ENCODE results near the gene CENPX.

CENPX gene

DNA sequence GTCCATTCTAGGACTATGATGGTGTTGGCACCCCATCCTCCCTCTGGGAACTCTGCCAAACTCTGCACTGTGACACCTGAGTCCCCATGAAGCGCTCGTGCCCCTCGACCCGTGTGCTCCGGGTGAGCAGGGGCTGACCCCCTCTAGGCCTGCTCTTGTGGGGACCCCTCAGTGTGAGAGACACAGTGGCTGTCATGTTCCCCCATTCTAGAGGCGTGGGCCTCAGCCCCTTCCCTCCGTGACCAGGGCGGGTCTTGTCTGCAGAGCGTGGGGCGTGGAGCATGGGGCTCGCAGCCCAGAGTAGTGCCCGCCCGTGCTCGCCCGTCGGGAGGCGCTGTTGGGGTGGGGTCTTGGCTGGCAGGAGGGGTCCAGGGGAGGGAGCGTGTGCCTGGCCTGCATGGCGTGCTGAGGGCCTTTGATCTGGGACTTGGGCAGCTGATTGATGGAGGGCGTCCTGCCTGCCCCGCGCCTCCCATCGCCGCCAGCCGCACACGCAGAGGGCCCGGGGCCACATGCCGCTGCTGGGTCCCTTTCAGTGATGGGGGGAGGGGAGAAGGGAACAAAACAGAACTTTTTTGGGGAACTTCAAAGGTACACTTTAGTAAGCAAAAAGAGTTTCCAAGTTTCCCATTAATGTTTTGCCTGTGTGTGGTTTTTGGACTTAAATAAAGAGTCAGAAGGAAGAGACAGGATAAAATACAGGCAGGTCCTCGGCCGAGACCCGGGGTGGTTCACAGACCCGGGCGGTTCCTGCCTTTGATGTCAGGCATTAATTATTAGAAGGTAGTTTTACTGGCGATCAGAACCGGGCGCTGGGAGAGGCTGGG lies 22.5 kb downstream of the CENPX start:
- TF ChIP-seq, protein P1, sequence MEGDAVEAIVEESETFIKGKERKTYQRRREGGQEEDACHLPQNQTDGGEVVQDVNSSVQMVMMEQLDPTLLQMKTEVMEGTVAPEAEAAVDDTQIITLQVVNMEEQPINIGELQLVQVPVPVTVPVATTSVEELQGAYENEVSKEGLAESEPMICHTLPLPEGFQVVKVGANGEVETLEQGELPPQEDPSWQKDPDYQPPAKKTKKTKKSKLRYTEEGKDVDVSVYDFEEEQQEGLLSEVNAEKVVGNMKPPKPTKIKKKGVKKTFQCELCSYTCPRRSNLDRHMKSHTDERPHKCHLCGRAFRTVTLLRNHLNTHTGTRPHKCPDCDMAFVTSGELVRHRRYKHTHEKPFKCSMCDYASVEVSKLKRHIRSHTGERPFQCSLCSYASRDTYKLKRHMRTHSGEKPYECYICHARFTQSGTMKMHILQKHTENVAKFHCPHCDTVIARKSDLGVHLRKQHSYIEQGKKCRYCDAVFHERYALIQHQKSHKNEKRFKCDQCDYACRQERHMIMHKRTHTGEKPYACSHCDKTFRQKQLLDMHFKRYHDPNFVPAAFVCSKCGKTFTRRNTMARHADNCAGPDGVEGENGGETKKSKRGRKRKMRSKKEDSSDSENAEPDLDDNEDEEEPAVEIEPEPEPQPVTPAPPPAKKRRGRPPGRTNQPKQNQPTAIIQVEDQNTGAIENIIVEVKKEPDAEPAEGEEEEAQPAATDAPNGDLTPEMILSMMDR (IDR thresholded peaks at IDR 0.05; ENCODE audit: insufficient read depth, low read depth, low read length, missing control alignments), result no peak
- H3K4me3 ChIP-seq (ENCODE audit: low read depth, low read length), result no peak overlapping the region
- no peak for DNase-seq (ENCODE audit: low read depth)

DNA sequence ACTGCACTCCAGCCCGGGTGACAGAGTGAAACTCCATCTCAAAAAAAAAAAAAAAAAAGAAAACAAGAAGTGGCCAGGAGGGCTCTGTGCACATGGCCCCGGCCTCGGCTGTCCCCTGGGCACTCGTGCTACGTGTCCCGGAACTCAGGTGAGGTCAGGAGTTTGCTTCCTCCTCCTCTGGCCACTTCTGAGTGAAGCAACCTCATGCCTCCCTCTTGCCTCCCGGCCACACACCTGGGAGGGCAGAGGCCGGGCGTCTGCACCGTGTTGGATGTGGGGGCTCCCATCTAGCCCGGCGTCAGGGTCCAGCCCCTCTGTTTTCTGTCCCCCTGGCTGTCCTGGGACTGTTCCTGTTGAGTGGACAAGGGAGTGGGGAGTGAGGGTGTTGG lies 23.1 kb downstream of the CENPX start:
- no peak for DNase-seq (ENCODE audit: low read depth)
- H3K4me3 ChIP-seq (ENCODE audit: low read depth, low read length), result no peak overlapping the region

DNA sequence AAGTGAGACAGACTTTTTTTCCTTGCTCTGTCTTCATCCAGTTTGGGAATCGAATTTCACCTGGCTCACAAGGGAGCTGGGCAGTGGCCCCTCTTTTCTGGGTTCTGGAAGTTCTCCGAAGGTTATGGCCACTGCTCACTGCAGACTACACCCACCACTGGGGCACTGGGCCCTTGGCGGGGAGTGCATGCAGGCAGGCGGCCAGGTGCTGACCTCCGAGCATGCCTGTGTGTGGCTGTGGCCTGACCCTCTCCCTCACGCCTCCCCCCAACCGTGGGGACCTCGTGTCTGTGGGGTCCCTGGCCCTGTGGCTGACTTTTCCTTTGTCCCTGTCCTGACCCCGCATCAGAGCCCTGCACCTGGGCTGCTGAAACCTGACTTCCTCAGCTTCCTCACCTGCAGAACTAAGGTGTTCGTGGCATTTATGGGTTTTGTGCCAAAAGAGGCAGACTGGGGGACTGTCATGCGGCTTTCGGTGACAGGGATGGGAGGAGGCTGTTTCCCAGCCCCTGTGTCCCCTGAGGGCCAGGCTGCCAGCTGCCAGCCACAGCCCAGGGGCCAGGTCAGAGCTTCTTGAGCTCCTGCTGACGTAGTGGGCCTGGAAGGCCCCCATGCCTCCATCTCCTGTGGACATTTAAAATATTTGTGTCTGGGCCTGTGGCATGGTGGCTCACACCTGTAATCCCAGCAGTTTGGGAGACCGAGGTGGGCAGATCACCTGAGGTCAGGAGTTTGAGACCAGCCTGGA lies 23.8 kb downstream of the CENPX start:
- no peak for DNase-seq (ENCODE audit: low read depth)

More for the DNA sequence above, 23.1 kb downstream of the CENPX start:
- TF ChIP-seq, protein P1 (IDR thresholded peaks at IDR 0.05; ENCODE audit: insufficient read depth, low read depth, low read length, missing control alignments), result no peak

DNA sequence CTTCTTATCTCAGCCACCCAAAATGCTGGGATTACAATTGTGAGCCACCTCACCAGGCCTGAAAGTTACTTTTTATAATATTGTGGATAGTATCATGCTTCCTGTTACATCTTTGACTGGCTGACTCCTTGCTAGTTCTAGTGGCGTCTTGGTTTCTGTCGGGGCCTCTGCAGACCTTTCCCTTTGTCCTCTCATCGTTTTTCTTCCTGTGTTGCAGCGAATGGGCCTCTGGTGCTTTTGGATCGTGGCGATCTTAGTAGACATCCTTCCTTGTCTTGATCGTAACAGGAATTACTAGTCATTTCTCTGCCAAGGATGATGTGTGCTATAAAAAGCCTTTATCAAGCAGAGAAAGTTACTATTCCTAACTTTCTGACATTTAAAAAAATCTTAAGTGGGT lies 24.5 kb downstream of the CENPX start:
- TF ChIP-seq, protein P1 (IDR thresholded peaks at IDR 0.05; ENCODE audit: insufficient read depth, low read depth, low read length, missing control alignments), result no peak
- H3K4me3 ChIP-seq (ENCODE audit: low read depth, low read length), result no peak overlapping the region
- no peak for DNase-seq (ENCODE audit: low read depth)

More for the DNA sequence above, 23.8 kb downstream of the CENPX start:
- TF ChIP-seq, protein P1 (IDR thresholded peaks at IDR 0.05; ENCODE audit: insufficient read depth, low read depth, low read length, missing control alignments), result no peak
- H3K4me3 ChIP-seq (ENCODE audit: low read depth, low read length), result no peak overlapping the region

DNA sequence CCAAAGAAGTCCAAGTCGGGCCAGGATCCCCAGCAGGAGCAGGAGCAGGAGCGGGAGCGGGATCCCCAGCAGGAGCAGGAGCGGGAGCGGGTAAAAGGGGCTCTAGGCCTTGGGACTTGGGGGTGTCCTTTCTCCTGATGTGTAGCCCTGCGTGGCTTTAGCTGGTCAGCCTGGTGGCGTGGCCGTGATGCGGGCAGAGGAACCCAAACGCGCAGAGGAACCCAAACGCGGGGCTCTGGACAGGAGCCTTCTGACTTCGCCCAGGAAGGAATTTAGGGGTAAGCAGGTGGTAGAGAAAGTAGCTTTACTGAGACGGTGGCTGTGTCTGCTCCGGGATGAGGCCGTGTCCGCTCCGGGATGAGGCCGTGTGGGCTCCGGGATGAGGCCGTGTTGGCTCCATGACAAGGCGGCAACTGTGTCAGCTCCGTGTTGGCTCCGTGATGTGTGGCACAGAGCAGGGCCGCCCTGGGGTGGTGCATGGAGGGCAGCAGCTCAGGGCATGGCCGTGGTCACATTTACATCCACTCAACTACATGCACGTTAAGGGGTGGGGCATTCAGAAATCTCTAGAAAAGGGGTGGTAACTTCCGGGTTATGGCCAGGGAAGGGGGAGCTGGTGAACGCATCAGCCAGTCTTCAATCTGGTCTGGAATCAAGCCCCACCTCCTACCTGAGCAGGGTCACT lies 25.8 kb downstream of the CENPX start:
- DNase-seq (ENCODE audit: low read depth), result no peak
- H3K4me3 ChIP-seq (ENCODE audit: low read depth, low read length), result no peak overlapping the region
- TF ChIP-seq, protein P1 (IDR thresholded peaks at IDR 0.05; ENCODE audit: insufficient read depth, low read depth, low read length, missing control alignments), result no peak

DNA sequence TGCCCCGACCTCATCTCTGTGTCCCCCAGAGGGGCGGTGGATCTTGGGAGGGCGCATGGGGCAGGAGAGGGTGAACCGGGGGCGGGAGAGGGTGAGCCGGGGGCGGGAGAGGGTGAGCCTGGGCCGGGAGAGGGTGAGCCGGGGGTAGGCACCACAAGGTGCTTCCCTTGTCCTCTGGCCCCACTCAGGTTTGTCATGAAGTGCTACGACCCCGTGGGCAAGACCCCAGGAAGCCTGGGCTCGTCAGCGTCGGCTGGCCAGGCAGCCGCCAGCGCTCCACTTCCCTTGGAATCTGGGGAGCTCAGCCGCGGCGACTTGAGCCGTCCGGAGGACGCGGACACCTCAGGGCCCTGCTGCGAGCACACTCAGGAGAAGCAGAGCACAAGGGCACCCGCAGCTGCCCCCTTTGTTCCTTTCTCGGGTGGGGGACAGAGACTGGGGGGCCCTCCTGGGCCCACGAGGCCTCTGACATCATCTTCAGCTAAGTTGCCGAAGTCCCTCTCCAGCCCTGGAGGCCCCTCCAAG lies 26.4 kb downstream of the CENPX start:
- TF ChIP-seq, protein P1 (IDR thresholded peaks at IDR 0.05; ENCODE audit: insufficient read depth, low read depth, low read length, missing control alignments), result no peak
- no peak for DNase-seq (ENCODE audit: low read depth)
- H3K4me3 ChIP-seq (ENCODE audit: low read depth, low read length), result no peak overlapping the region
